ENCODE results near the gene SH3TC1.

SH3TC1 gene

GRCh38 chr4:8163436-8164193 is 35.5 kb upstream of the SH3TC1 start:
- no peak for DNase-seq (ENCODE audit: insufficient read length, low spot score)
- no peak for FAIRE-seq
- TF ChIP-seq CTCF (IDR thresholded peaks at IDR 0.05; ENCODE audit: insufficient read depth, missing control alignments), result no peak

DNA sequence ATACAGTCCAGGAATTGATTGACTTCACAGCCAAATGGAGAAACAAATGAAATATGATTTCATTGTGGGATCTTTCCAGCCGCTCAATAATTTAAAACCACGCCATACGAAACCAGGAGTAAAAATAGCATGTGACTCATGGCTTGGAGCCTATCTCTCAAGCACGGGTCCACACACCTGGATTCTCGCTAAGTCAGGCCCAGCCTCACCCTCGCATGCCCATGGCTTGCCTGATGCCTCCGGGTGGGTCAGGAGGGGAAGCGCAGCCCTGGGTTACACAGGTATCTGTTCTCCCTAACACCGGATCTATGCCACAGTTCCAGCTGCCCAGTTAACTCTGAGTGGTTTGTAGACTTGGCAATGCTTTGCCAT is 34.9 kb upstream of the SH3TC1 start:
- TF ChIP-seq CTCF (IDR thresholded peaks at IDR 0.05; ENCODE audit: insufficient read depth, missing control alignments), result no peak
- no peak for FAIRE-seq
- no peak for DNase-seq (ENCODE audit: insufficient read length, low spot score)

GRCh38 chr4:8164687-8165086 is 34.4 kb upstream of the SH3TC1 start:
- FAIRE-seq, result no peak
- no peak for TF ChIP-seq CTCF (IDR thresholded peaks at IDR 0.05; ENCODE audit: insufficient read depth, missing control alignments)

DNA sequence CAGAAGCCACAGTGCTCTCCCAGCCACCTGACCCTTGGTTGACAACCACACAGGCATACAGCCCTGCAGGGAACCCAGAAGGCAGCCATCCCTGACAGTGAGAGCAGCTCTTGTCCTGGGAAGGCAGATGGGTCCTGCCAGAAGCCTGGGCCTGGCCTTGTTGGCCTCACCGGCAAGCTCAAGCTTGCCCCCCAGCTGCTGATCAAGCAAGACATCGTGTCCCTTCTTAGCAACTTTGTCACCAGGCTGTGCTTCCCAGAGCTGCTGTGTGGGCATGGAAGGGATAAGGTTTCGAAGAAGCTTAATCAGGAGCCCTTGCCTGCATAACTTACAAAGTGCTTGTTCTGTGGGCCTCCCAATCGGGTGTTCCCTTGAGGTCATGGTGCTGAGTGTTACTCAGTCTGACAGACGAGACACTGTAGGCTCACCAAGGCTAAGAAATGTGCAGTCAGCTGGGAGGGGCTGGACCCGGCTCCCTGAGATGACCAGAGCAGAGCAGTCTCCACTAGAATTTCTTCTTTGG is 33.7 kb upstream of the SH3TC1 start:
- no peak for FAIRE-seq
- no peak for TF ChIP-seq CTCF (IDR thresholded peaks at IDR 0.05; ENCODE audit: insufficient read depth, missing control alignments)
- no peak for DNase-seq (ENCODE audit: insufficient read length, low spot score)

More at GRCh38 chr4:8164687-8165086, 34.4 kb upstream of the SH3TC1 start:
- no peak for DNase-seq (ENCODE audit: insufficient read length, low spot score)

- DNase-seq (ENCODE audit: insufficient read length, low spot score), result no peak
- no peak for TF ChIP-seq CTCF (IDR thresholded peaks at IDR 0.05; ENCODE audit: insufficient read depth, missing control alignments)
- FAIRE-seq, result no peak
Measured at GRCh38 chr4:8167291-8167690, 31.8 kb upstream of the SH3TC1 start.

- DNase-seq (ENCODE audit: insufficient read length, low spot score) (no peak), FAIRE-seq (no peak)
- TF ChIP-seq CTCF (IDR thresholded peaks at IDR 0.05; ENCODE audit: insufficient read depth, missing control alignments), result no peak
Measured at GRCh38 chr4:8167815-8168214, 31.3 kb upstream of the SH3TC1 start.

DNA sequence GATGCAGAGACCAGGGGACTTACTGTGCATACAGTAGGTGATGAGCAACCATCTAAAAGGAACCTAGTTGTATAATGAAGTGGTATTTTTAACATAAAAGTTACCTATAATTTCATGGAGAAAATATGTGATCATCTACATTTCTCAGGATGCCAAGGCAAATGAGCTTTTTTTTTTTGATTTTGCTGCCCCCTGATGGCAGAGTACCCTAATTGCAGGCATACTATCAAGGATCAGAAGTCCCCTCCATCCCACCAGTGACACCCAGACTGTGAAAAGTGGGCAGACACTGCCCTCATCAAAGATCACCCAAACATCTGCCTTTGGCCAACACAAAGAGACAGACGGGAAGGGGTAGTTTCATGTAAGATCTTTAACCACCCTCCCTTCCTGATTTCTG is 30.9 kb upstream of the SH3TC1 start:
- FAIRE-seq (no peak), DNase-seq (ENCODE audit: insufficient read length, low spot score) (no peak)
- TF ChIP-seq CTCF (IDR thresholded peaks at IDR 0.05; ENCODE audit: insufficient read depth, missing control alignments), result no peak
